ENCODE results near the gene IL26. TPM values are rescaled to one million over a fixed set of nuclear protein-coding genes. Genes with fewer than 3 reads are reported as not detected.

IL26 gene
- total and polyA plus RNA-seq, 12 donors, result not detected

- no peaks in the 10 kb centered on the region for H3K9me3 ChIP-seq (replicated peaks in 1 of 3)
- no peak overlapping the region for H3K27ac ChIP-seq
- H3K4me3 ChIP-seq, result no peak overlapping the region
- peaks cover 3% of the 10 kb centered on the region for H3K27me3 ChIP-seq
- H3K36me3 ChIP-seq (replicated peaks in 1 of 2), result no peaks in the 10 kb centered on the region
- TF ChIP-seq POLR2A (IDR thresholded peaks at IDR 0.05), result no peak
- TF ChIP-seq, protein P1, sequence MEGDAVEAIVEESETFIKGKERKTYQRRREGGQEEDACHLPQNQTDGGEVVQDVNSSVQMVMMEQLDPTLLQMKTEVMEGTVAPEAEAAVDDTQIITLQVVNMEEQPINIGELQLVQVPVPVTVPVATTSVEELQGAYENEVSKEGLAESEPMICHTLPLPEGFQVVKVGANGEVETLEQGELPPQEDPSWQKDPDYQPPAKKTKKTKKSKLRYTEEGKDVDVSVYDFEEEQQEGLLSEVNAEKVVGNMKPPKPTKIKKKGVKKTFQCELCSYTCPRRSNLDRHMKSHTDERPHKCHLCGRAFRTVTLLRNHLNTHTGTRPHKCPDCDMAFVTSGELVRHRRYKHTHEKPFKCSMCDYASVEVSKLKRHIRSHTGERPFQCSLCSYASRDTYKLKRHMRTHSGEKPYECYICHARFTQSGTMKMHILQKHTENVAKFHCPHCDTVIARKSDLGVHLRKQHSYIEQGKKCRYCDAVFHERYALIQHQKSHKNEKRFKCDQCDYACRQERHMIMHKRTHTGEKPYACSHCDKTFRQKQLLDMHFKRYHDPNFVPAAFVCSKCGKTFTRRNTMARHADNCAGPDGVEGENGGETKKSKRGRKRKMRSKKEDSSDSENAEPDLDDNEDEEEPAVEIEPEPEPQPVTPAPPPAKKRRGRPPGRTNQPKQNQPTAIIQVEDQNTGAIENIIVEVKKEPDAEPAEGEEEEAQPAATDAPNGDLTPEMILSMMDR (IDR thresholded peaks at IDR 0.05), result no peak
- WGBS, 4 donors, result 83 to 90% (median 85%) methylated on average over 7 of the region's 7 CpGs
- no peak for DNase-seq
- intact Hi-C loops (cut with DNase I), result no loop called here
- no peaks in the 10 kb centered on the region for H3K4me1 ChIP-seq (replicated peaks in 1 of 2)
These were observed 38.7 kb upstream of the IL26 start for GRCh38 chr12:68264158-68264855.

GRCh38 chr12:68263366-68263765, 37.8 kb upstream of the IL26 start:
- Histone ChIP-seq H3K27me3 (peaks cover 3% of the 10 kb centered on the region), H3K9me3 (replicated peaks in 1 of 3) (no peaks in the 10 kb centered on the region), H3K27ac (no peak overlapping the region), H3K4me3 (no peak overlapping the region), H3K36me3 (replicated peaks in 1 of 2) (no peaks in the 10 kb centered on the region), H3K4me1 (replicated peaks in 1 of 2) (no peaks in the 10 kb centered on the region)
- TF ChIP-seq, protein P1 (IDR thresholded peaks at IDR 0.05), result no peak
- no peak for TF ChIP-seq POLR2A (IDR thresholded peaks at IDR 0.05)
- DNase-seq, result no peak
- 75 to 88% (median 83%) methylated on average over 1 of the region's 1 CpG for WGBS, 4 donors
- intact Hi-C loops (cut with DNase I), result no loop called here

DNA sequence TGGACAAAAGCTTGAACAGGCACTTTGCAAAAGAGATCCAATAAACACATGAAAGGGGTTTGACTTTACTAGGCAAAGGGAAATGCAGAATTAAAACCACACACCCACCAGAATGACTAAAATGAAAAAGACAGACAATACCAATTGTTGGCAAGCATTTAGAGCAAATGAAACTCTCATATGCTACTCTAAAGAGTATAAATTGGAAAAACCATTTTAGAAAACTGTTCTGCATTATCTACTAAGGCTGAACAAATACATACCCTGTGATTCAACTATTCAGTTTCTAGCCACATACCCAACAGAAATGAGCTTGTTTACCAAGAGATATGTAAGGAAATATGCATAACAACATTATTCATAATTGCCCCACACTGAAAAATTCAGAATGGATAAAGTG, 36.3 kb upstream of the IL26 start:
- no peak for DNase-seq
- peaks cover 3% of the 10 kb centered on the region for H3K27me3 ChIP-seq
- intact Hi-C loops (cut with DNase I), result no loop called here
- H3K4me3 ChIP-seq, result no peak overlapping the region
- H3K36me3 ChIP-seq (replicated peaks in 1 of 2), result no peaks in the 10 kb centered on the region
- TF ChIP-seq, protein P1 (IDR thresholded peaks at IDR 0.05), result no peak
- TF ChIP-seq POLR2A (IDR thresholded peaks at IDR 0.05), result no peak
- H3K9me3 ChIP-seq (replicated peaks in 1 of 3), result no peaks in the 10 kb centered on the region
- no peaks in the 10 kb centered on the region for H3K4me1 ChIP-seq (replicated peaks in 1 of 2)
- no peak overlapping the region for H3K27ac ChIP-seq

DNA sequence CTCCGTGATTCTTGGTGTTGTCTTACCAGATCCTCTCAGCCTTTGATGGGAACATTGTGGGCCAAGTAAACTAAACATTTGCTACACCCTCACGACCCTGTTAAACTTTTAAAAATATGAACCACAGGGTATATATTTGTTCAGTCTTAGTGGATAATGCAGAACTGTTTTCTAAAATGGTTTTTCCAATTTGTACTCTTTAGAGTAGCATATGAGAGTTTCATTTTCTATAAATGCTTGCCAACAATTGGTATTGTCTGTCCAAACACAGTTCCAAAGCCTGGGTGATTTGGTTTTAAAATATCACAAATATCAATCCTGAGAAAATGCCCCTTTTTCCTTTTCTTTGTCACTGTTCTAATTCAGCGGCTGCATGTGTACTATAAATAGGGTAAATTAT, 34.5 kb upstream of the IL26 start:
- no peak for DNase-seq
- no peaks in the 10 kb centered on the region for H3K9me3 ChIP-seq (replicated peaks in 1 of 3)
- no peaks in the 10 kb centered on the region for H3K36me3 ChIP-seq (replicated peaks in 1 of 2)
- intact Hi-C loops (cut with DNase I), result no loop called here
- peaks cover 3% of the 10 kb centered on the region for H3K27me3 ChIP-seq
- no peak for TF ChIP-seq POLR2A (IDR thresholded peaks at IDR 0.05)
- no peak overlapping the region for H3K27ac ChIP-seq
- WGBS, 4 donors, result 61 to 81% (median 69%) methylated on average over 3 of the region's 3 CpGs
- H3K4me3 ChIP-seq, result no peak overlapping the region
- no peaks in the 10 kb centered on the region for H3K4me1 ChIP-seq (replicated peaks in 1 of 2)

DNA sequence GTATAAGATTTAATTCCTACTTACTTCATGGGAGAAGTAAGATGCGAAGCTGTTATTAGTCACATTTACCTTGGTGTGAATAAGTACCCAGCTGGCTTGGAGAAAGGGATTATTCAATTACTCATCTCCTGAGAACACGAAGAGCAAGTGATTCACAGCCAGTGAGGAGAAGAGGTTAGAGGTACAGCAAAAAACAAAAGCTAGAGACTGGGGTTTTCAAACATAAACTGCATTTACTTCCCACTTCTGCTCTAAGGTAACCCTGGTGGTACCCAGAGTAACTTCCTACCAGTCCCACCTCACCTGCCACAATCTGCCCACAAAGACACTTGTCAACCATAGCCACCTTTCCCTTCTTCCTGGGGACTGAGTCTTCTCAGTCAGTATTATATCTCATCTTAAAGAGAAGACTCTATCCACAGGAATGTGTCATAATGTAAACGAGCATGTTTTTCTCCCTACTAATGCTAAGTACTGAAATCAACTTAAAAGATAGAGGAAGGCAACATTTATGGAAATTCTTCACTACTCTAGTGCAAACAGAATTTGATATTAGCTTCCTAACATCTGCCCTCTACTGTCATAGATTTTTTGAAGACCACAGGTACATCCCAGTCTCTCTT, 33.8 kb upstream of the IL26 start:
- H3K27me3 ChIP-seq, result peaks cover 3% of the 10 kb centered on the region
- H3K27ac ChIP-seq, result no peak overlapping the region
- TF ChIP-seq, protein P1 (IDR thresholded peaks at IDR 0.05), result no peak
- TF ChIP-seq POLR2A (IDR thresholded peaks at IDR 0.05), result no peak
- no peaks in the 10 kb centered on the region for H3K4me1 ChIP-seq (replicated peaks in 1 of 2)
- 60 to 66% (median 64%) methylated on average over 3 of the region's 3 CpGs for WGBS, 4 donors
- no peak overlapping the region for H3K4me3 ChIP-seq
- H3K36me3 ChIP-seq (replicated peaks in 1 of 2), result no peaks in the 10 kb centered on the region
- no peaks in the 10 kb centered on the region for H3K9me3 ChIP-seq (replicated peaks in 1 of 3)
- intact Hi-C loops (cut with DNase I), result no loop called here
- DNase-seq, result no peak

Data from adrenal gland (tissue), 12 donors.